Measurements from ENCODE around the gene NUDT4B.
"Not testable (repeated sequence)": the region's sequence is repeated elsewhere in the genome, so short reads cannot be mapped to it uniquely, and the experiment has no call there.

NUDT4B gene

DNA sequence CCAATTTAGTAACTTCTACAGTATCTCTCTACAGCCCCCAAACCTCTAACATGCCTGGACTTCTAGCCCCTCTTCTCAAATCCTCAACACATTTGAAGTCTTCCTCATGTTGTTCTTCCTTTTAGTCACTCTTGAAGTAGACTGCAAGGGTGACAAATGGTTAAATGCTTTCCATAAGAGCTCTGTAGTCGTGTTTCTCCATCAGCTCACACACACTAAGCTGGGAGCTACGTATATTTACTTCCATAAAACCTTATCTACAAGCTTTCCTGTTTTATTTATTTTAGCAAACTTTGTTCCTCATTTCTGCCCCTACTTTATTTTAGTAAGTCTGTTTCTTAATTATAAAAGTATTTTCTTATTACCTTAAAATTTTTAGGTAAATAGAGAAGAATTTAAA lies 19.0 kb upstream of the NUDT4B start:
- H3K56ac ChIP-seq (ENCODE audit: low read length); H2AK5ac ChIP-seq (ENCODE audit: low read length); H2BK15ac ChIP-seq (replicated peaks; ENCODE audit: low read depth); H2BK5ac ChIP-seq (ENCODE audit: low read length); H3K79me2 ChIP-seq (ENCODE audit: control insufficient read depth, insufficient read depth, low read length); H3K79me1 ChIP-seq (ENCODE audit: low read length); H3K27ac ChIP-seq (ENCODE audit: low read depth, low read length); H4K8ac ChIP-seq (ENCODE audit: low read depth, low read length); DNase-seq; H2BK120ac ChIP-seq (ENCODE audit: low read depth, low read length); H3K4me3 ChIP-seq (ENCODE audit: low read length); H3K18ac ChIP-seq (ENCODE audit: low read length); H3K23ac ChIP-seq (ENCODE audit: low read length); H3K4me2 ChIP-seq (ENCODE audit: low read length); H3K27me3 ChIP-seq (ENCODE audit: insufficient read depth, low read length, poor library complexity); H3K4me1 ChIP-seq (ENCODE audit: control insufficient read depth, low read depth, low read length); H3K4ac ChIP-seq (ENCODE audit: low read depth, low read length); H3K36me3 ChIP-seq (ENCODE audit: control insufficient read depth, insufficient read depth, low read length); H3K9ac ChIP-seq (ENCODE audit: low read length); H4K5ac ChIP-seq (ENCODE audit: low read length): not testable (repeated sequence)
- WGBS (ENCODE audit: extremely low coverage, insufficient coverage, low lambda C conversion rate): no CpG with 5 or more reads among the region's 2 CpGs

DNA sequence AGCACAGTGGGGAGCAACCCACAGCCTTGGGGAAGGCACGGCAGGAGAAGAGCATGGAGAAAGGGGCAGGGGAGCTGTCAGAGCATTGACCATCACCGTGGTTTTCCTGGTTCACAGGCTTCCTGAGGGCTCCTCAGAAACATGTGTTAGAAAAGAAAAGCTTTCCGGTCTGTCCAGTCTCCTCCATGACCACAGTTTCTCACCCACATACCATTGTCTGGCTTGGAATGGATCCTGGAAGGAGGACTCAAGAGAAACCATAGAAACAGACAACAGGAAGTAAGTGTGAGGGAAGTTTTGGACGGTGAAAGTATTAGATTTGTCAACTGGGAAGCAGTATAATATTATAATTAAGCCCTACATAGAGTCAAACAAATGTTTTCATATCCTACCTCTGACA lies 16.3 kb upstream of the NUDT4B start:
- not testable (repeated sequence) for H3K27ac ChIP-seq (ENCODE audit: low read depth, low read length); H3K36me3 ChIP-seq (ENCODE audit: control insufficient read depth, insufficient read depth, low read length); H3K4me3 ChIP-seq (ENCODE audit: low read length); H2BK120ac ChIP-seq (ENCODE audit: low read depth, low read length); H2BK5ac ChIP-seq (ENCODE audit: low read length); H3K79me2 ChIP-seq (ENCODE audit: control insufficient read depth, insufficient read depth, low read length); H4K8ac ChIP-seq (ENCODE audit: low read depth, low read length); DNase-seq; H3K18ac ChIP-seq (ENCODE audit: low read length); H3K4me2 ChIP-seq (ENCODE audit: low read length); H3K27me3 ChIP-seq (ENCODE audit: insufficient read depth, low read length, poor library complexity); H2AK5ac ChIP-seq (ENCODE audit: low read length); H3K56ac ChIP-seq (ENCODE audit: low read length); H3K9ac ChIP-seq (ENCODE audit: low read length); H2BK15ac ChIP-seq (replicated peaks; ENCODE audit: low read depth); H3K23ac ChIP-seq (ENCODE audit: low read length); H4K5ac ChIP-seq (ENCODE audit: low read length); H3K4ac ChIP-seq (ENCODE audit: low read depth, low read length); H3K79me1 ChIP-seq (ENCODE audit: low read length); H3K4me1 ChIP-seq (ENCODE audit: control insufficient read depth, low read depth, low read length)
- no CpG with 5 or more reads among the region's 4 CpGs for WGBS (ENCODE audit: extremely low coverage, insufficient coverage, low lambda C conversion rate)

DNA sequence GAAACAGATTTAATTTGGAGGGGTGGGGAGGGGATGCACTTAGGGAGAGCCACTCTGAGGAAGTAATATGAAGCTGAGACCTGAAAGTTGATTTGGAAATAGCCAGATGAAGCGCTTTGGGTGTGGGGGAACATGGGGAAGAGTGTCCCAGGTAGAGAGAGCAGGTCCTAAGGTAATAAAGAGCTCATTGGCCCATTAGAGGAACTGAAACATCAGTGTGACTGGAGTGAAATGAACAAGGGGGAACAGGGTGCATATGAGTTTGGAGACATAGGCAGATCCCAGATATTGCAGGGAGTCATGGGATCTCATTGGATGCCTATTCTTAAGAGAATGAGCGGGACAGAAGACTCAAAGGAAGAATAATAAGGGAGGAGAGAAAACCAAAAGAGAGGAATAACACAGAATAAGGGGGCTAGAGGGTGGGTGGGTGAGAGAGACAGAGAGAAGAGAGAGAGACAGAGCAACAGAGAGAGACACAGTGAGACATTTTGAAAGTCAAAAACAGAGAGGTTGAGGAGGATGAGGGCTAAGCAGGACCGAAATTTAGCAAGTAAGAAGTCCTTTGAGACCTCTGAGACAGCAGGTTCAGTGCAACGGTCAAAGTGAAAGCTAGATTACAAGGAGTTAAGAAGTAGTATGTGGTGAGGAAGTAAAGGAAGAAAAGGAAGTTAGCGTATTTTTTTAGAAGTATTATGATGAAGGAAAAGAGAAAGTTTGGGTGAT lies 14.8 kb upstream of the NUDT4B start:
- no CpG with 5 or more reads among the region's 5 CpGs for WGBS (ENCODE audit: extremely low coverage, insufficient coverage, low lambda C conversion rate)
- not testable (repeated sequence) for H3K56ac ChIP-seq (ENCODE audit: low read length); H3K4ac ChIP-seq (ENCODE audit: low read depth, low read length); H2BK5ac ChIP-seq (ENCODE audit: low read length); H3K23ac ChIP-seq (ENCODE audit: low read length); H3K79me2 ChIP-seq (ENCODE audit: control insufficient read depth, insufficient read depth, low read length); H3K18ac ChIP-seq (ENCODE audit: low read length); H3K27ac ChIP-seq (ENCODE audit: low read depth, low read length); H3K4me1 ChIP-seq (ENCODE audit: control insufficient read depth, low read depth, low read length); H4K5ac ChIP-seq (ENCODE audit: low read length); H2BK15ac ChIP-seq (replicated peaks; ENCODE audit: low read depth); H2AK5ac ChIP-seq (ENCODE audit: low read length); H3K4me2 ChIP-seq (ENCODE audit: low read length); H3K36me3 ChIP-seq (ENCODE audit: control insufficient read depth, insufficient read depth, low read length); H3K9ac ChIP-seq (ENCODE audit: low read length); H3K4me3 ChIP-seq (ENCODE audit: low read length); H3K27me3 ChIP-seq (ENCODE audit: insufficient read depth, low read length, poor library complexity); H4K8ac ChIP-seq (ENCODE audit: low read depth, low read length); H2BK120ac ChIP-seq (ENCODE audit: low read depth, low read length); H3K79me1 ChIP-seq (ENCODE audit: low read length); DNase-seq

DNA sequence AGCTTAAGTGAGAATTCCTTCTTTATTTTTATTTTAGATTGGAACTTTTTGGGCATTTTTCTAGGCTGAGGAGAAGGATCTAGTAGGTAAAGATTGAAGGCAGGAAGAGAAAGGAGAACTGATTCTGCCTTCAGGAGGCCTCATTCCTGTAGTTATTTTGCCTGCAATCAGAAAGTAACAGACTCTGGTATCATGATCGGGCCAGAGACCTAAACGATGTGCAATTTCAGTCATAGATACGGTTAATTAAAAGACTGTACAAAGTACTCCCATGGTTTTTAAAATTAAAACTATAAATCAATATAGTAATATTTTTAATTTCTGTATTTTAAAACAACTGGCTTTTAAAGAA lies 14.3 kb upstream of the NUDT4B start:
- H3K4me2 ChIP-seq (ENCODE audit: low read length); H3K4me3 ChIP-seq (ENCODE audit: low read length); H3K4ac ChIP-seq (ENCODE audit: low read depth, low read length); H3K27ac ChIP-seq (ENCODE audit: low read depth, low read length); H3K36me3 ChIP-seq (ENCODE audit: control insufficient read depth, insufficient read depth, low read length); H3K18ac ChIP-seq (ENCODE audit: low read length); H3K56ac ChIP-seq (ENCODE audit: low read length); H4K5ac ChIP-seq (ENCODE audit: low read length); H3K79me1 ChIP-seq (ENCODE audit: low read length); H2BK120ac ChIP-seq (ENCODE audit: low read depth, low read length); H3K79me2 ChIP-seq (ENCODE audit: control insufficient read depth, insufficient read depth, low read length); H4K8ac ChIP-seq (ENCODE audit: low read depth, low read length); H2AK5ac ChIP-seq (ENCODE audit: low read length); H3K4me1 ChIP-seq (ENCODE audit: control insufficient read depth, low read depth, low read length); H2BK5ac ChIP-seq (ENCODE audit: low read length); H3K9ac ChIP-seq (ENCODE audit: low read length); DNase-seq; H2BK15ac ChIP-seq (replicated peaks; ENCODE audit: low read depth); H3K27me3 ChIP-seq (ENCODE audit: insufficient read depth, low read length, poor library complexity); H3K23ac ChIP-seq (ENCODE audit: low read length): not testable (repeated sequence)
- no CpG with 5 or more reads among the region's 3 CpGs for WGBS (ENCODE audit: extremely low coverage, insufficient coverage, low lambda C conversion rate)

DNA sequence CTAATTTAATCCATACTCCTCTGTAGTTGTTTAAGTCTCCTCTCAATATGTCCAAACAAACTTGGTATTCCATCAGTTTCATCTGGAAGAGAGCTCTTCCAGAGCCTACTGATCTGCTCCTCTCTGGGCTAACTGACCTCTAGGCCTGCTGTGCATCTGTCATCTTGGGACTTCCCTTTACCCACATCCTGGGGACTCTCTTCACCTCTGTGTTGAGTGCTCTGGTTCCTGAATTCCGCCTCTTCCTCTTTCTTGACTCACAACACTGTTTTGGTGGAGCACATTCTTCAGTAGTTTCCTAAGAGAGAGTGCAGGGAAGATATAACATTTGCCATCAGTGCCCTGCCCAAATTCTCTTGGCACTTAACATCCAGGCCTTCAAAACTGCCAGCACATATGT lies 13.0 kb upstream of the NUDT4B start:
- not testable (repeated sequence) for H3K27me3 ChIP-seq (ENCODE audit: insufficient read depth, low read length, poor library complexity); H4K8ac ChIP-seq (ENCODE audit: low read depth, low read length); H2BK120ac ChIP-seq (ENCODE audit: low read depth, low read length); H3K4me1 ChIP-seq (ENCODE audit: control insufficient read depth, low read depth, low read length); H2AK5ac ChIP-seq (ENCODE audit: low read length); H2BK5ac ChIP-seq (ENCODE audit: low read length); H3K4me3 ChIP-seq (ENCODE audit: low read length); H4K5ac ChIP-seq (ENCODE audit: low read length); H3K79me1 ChIP-seq (ENCODE audit: low read length); H3K23ac ChIP-seq (ENCODE audit: low read length); H2BK15ac ChIP-seq (replicated peaks; ENCODE audit: low read depth); H3K36me3 ChIP-seq (ENCODE audit: control insufficient read depth, insufficient read depth, low read length); H3K4me2 ChIP-seq (ENCODE audit: low read length); H3K27ac ChIP-seq (ENCODE audit: low read depth, low read length); DNase-seq; H3K79me2 ChIP-seq (ENCODE audit: control insufficient read depth, insufficient read depth, low read length); H3K4ac ChIP-seq (ENCODE audit: low read depth, low read length); H3K18ac ChIP-seq (ENCODE audit: low read length); H3K9ac ChIP-seq (ENCODE audit: low read length); H3K56ac ChIP-seq (ENCODE audit: low read length)
- no CpG with 5 or more reads among the region's 1 CpG for WGBS (ENCODE audit: extremely low coverage, insufficient coverage, low lambda C conversion rate)

DNA sequence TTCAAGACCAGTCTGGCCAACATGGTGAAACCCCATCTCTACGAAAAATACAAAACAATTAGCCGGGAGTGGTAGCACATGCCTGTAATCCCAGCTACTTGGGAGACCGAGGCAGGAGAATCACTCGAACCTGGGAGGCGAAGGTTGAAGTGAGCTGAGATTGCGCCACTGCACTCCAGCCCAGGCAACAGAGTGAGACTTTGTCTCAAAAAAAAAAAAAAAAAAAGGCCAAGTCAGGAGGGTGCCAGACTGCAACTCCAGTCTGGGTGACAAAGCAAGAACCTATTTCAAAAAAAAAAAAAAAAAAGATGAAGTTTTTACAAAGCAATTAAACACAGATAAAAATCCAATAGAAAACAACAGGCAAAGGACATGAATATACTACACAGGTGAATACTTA lies 9.9 kb upstream of the NUDT4B start:
- H3K4me1 ChIP-seq (ENCODE audit: control insufficient read depth, low read depth, low read length); H4K8ac ChIP-seq (ENCODE audit: low read depth, low read length); H2BK120ac ChIP-seq (ENCODE audit: low read depth, low read length): not testable (repeated sequence)

More for the DNA sequence above, 9.9 kb upstream of the NUDT4B start:
- DNase-seq; H3K4me3 ChIP-seq (ENCODE audit: low read length); H2BK15ac ChIP-seq (replicated peaks; ENCODE audit: low read depth); H3K18ac ChIP-seq (ENCODE audit: low read length); H3K4ac ChIP-seq (ENCODE audit: low read depth, low read length); H3K79me2 ChIP-seq (ENCODE audit: control insufficient read depth, insufficient read depth, low read length); H3K9ac ChIP-seq (ENCODE audit: low read length); H3K23ac ChIP-seq (ENCODE audit: low read length); H2AK5ac ChIP-seq (ENCODE audit: low read length); H3K36me3 ChIP-seq (ENCODE audit: control insufficient read depth, insufficient read depth, low read length); H4K5ac ChIP-seq (ENCODE audit: low read length); H3K56ac ChIP-seq (ENCODE audit: low read length); H3K4me2 ChIP-seq (ENCODE audit: low read length); H3K79me1 ChIP-seq (ENCODE audit: low read length); H2BK5ac ChIP-seq (ENCODE audit: low read length); H3K27me3 ChIP-seq (ENCODE audit: insufficient read depth, low read length, poor library complexity); H3K27ac ChIP-seq (ENCODE audit: low read depth, low read length): not testable (repeated sequence)
- WGBS (ENCODE audit: extremely low coverage, insufficient coverage, low lambda C conversion rate): no CpG with 5 or more reads among the region's 6 CpGs
